ENCODE measurements around the gene TNFAIP3.

The TNFAIP3 gene

DNA sequence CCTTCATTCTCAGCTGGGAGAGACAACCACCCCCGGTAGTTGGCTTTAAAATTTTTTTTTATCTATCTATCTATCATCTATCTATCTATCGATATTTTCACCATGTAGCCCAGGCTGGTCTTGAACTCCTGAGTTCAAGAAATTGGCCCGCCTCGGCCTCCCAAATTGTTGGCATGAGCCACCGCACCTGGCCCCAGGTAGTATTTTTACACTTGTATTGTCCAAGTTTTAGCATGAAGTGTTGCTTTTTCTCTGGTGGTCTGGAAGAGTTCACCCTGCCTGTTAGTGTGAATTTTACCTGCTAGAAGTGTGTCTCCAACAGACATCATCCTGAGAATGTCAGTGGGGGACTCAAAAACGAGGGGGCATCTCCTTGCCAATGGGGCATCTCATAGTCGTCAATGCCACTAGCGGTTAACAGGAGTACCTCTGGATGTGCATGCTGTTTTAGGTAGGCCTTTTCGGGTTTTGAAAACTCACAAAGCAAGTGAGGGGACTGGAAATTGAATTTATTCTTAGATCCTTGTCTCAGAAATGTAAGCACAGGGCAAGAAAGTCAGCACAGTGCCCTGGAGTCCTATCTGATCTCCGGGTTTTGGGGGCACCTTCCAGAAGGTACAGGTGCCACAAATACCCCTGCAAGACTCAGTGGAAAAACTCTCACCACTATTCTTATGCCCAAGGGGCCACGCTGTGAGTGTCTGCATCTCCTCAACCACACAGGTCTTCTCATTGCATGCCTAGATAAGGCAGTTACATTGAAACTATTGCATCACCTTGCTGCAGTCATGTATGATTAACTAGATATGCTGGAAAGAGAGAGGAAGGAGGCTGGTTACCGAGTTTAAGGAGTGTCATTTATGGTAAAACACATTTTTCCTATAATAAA, 37.1 kb downstream of the TNFAIP3 start:
- FAIRE-seq, result no peak

DNA sequence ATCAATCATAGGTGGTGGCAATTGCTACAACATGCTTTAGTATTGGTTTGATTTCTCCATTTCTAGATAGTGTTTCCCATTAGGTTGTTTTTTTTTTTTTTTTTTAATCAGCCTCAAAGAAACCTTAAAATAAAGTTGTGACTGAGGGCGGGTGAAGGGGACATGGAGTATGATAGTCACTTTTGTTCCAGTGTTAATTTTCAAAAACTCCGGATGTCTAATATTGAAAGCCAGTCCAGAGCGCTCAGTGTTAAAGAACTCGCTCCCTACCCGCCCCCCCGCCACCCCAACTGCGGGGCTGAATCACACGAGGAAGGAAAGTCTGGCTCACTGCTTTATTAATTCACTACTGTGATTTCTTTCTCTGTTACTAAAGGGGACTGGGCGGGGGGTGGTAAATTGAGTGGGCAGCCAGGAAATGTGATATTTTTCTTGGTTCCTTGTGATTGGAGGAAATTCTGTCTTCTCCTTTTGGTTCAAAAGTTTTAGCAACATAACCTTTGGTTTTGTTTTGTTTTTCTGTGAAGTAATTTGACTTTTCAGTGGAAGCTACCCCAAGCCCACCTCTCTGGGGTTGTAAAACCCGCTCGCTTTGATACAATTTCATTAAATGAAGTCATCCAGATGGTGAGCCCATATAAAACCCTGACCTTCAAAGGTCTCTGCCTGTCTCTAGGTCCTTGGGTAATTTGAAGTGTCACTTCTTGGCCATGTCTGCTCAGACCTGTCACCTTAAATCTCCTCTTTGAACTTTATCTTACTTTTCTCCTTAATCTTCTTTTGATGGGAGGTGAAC, 38.0 kb downstream of the TNFAIP3 start:
- no peak for FAIRE-seq

DNA sequence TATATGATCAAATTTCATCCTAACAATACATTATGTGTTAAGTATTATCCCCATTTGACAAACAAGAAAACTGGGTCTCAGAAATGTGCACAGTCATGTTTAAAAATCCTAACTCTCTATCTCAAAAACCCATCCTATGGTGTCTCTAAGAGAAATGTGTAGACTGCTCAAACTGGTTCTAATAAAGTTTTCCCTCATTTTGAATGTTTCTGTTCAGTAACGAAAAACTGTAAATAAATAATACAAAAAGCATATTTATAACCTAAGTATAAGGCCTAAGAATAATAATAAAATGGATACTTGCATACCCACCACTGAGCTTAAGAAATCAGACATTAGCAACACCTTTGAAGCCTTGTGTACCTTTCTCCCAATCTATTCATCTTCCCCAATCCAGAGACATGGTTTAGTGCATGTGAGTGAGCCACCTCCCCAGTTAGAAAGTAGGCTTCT, 39.0 kb downstream of the TNFAIP3 start:
- FAIRE-seq, result no peak

DNA sequence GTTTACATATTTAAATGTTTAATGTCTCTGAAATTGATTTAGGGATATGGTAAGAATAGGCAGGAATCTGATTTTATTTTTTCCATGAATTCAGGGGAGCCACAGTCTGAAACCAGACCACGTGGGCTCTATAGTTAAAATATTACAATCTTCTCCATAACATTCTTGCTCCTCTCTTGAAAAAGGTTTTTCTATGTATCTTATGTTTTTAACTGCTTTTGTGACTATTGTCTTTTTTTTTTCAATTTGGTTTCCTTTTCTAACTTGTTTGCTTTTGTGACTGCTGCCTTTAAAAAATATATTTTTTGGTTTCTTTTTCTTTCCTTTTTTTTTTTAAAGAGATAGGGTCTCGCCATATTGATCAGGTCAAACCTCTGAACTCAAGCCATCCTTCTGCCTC, 40.1 kb downstream of the TNFAIP3 start:
- FAIRE-seq, result no peak

DNA sequence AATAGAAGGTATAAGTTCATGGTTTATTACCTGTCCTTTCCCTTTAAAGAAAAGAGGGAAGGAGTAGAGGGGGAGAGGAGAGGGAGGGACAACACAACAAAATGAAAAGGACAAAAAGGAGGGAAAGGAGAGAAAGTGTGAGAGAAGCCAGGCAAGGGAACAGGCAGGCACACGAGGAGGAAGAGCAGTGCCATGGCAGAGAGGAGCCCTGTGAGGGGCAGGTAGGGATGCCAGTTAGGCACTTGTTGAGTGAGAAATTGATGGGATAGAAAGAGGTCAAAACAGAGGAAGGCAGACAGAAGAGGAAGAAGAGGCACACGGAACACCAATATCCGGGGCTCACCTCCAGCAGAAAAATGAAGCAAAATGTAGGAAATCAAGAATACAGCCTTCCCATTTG, 42.5 kb downstream of the TNFAIP3 start:
- no peak for FAIRE-seq

DNA sequence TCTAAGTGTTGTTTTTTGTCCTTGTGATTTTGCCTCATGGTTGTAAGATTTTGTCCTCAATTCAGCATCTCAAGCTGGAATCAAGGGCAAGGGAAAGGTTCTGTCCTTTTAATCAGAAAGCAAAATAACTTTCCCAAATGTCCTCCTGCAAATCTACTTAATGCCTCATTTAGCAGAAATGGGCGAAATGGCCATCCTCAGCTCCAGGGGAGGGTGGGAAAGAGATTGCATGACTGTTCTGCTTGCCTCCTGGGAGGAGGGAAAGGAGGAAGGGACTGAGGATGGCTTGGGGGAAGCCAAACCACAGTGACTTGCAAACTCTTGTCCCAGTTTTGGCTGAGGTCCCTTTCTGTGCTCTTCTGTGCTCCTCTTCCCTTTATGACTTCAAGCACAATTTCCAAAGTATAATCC, 43.4 kb downstream of the TNFAIP3 start:
- no peak for FAIRE-seq

DNA sequence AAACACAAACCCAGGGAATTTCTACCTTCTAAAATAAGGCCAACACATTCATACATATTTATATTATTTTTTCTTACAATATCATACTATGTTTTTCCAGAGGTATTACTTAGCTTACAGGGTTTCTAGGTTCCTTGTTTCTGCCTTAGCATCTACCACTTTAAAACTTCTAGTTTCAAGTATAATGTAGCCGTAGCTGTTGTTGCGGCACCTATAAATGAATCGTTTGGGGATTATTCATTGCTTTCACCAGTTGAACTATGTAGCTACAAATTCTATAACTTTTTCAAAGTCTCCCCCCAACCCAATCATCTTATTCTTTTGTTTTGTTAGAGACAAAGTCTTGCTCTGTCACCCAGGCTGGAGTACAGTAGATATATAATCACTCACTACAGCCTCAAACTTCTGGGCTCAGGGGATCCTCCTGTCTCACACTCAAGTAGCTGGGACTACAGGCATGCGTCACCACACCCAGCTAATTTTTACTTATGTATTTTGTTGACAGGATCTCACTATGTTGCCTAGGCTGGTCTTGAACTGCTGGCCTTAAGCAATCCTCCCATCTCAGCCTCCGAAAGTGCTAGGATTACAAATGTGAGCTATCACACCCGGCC, 43.9 kb downstream of the TNFAIP3 start:
- FAIRE-seq, result no peak

DNA sequence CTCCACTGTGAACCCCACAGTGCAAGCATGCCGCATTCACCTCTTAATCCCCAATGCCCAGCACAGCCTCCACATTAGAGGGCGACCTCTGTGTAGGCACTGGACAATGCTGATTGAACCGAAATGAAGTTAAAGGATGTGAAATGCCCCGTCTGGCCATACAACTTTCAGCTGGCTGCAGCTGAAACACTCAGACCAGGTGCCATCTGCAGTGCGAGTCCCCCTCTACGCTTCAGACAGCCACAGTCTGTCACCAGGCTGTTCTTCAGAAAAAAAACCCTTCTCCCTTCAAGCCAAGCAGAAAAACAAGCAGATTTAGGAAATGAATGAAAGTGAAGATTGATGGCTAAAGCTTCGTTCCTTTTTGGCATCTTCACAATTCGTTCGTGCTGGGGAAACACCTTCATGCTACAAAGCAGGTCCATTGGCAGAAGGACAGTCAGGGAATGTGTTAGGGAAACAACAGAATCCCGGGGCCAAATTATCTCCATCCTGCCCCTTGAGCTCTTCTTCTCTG, 44.7 kb downstream of the TNFAIP3 start:
- no peak for FAIRE-seq

DNA sequence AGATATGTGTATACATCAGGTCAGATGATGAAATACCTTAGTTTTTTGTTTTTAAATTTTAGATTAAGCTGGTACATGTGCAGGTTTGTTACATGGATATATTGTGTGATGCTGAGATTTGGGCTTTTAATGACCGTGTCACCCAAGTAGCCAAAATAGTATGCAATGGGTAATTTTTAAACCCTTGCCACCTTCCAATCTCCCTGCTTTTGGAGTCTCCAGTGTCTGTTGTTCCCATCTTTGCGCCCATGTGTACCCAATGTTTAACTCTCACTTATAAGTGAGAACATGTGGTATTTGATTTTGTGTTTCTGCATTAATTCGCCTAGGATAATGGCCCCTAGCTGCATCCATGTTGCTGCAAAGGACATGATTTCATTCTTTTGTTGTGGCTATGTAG, 45.8 kb downstream of the TNFAIP3 start:
- no peak for FAIRE-seq

DNA sequence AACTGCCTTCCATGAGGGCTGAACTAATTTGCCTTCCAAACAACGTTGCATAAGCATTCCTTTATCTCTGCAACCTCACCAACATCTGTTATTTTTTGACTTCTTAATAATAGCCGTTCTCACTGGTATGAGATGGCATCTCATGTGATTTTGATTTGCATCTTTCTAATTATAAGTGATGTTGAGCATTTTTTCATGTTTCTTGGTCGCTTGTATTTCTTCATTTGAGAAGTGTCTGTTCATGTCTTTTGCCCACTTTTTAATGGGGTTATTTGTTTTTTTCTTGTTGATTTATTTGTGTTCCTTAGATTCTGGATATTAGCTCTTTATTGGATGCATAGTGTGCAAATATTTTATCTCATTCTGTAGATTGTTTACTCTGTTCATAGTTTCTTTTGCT, 46.4 kb downstream of the TNFAIP3 start:
- no peak for FAIRE-seq

DNA sequence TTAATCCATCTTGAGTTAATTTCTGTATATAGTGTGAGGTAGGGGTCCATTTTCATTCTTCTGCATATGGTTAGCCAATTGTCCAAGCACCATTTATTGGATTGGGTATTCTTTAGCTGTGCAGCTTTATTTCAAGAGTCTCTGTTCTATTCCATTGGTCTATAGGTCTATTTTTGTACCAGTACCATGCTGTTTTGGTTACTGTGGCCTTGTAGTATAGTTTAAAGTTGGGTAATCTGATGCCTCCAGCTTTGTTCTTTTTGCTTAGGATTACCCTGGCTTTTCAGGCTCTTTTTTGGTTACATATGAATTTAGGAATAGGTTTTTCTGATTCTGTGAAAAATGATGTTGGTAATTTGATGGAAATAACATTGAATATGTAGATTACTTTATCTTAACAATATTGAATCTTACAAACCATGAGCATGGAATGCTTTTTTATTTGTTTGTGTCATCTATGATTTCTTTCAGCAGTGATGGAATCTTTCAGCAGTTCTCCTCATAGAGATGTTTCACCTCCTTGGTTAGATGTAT, 47.0 kb downstream of the TNFAIP3 start:
- FAIRE-seq, result no peak

DNA sequence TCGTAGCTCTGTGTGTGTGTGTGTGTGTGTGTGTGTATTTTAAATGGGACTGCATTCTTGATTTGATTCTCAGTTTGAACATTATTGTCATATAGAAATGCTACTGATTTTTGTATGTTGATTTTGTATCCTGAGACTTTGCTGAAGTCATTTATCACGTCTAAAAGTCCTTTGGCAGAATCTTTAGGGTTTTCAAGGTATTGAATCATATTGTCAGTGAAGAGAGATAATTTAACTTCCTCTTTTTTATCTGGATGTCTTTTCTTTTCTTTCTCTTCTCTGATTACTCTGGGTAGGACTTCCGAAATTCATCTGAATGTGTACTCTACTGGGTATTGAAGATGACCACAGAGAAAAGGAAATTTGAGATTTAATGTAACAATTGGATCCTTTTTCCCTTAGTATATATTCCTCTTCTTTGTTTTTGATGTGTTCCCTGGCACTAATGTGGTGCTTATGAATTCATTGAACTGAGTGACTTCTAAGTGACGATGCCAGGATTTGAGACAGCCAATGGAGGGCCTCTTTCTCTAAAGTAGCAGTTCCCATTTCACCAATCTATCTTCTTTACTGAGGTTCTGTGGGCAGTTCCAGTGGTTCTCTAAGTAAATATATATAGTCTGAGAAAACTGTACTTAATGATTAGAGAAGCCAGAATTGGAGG, 47.6 kb downstream of the TNFAIP3 start:
- no peak for FAIRE-seq

DNA sequence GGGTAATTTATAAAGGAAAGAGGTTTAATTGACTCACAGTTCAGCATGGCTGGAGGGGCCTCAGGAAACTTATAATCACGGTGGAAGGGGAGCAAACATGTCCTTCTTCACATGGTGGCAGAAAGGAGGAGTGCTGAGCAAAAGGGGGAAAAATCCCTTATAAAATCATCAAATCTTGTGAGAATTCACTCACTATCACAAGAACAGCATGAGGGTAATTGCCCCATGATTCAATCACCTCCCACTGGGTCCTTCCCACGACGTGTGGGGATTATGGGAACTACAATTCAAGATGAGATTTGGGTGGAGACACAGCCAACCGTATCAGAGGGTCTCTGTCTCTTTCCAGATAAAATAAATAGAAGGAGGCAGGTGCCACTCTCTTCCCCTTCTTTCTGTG, 48.7 kb downstream of the TNFAIP3 start:
- no peak for FAIRE-seq

DNA sequence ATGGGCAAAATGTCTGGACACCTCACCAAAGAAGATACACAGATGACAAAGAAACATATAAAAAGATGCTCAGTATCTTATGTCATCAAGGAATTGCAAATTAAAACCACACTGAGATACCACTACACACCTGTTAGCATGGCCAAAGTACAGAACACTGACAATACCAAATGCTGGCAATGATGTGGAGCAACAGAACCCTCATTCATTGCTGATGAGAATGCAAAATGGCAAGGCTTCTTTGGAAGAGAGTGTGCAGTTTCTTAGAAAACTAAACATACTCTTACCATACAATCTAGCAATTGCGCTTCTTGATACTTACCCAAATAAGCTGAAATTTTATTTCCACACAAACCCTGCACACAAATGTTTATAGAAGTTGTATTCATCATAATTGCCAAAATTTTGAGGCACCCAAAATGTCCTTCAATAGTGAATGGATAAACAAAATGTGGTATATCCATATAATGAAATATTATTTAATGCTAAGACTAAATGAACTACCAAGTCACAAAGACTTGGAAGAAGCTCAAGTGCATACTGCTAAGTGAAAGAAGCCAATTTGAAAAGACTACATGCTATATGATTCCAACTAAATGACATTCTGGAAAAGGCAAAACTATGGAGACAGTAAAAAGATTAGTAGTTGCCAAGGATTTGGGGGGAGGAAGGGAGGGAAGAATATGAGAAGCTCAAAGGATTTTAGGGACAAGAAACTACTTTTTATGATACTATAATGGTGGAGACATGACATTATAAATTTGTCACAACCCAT, 50.7 kb downstream of the TNFAIP3 start:
- no peak for FAIRE-seq

DNA sequence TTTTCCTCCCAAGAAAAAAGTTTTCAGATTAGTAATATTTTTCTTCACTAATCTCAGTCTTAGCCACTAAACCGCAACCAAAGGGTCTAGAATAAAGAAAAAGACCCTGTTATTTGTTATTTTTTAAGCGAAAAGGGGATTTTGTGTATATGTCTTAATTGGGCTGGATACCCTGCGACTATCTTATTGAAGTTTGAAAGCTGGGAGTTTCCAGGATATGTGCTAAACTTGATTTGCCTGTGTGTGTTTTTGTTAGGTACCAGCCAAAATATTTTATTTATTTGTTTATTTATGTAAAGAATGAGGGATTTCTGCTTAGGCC, 52.4 kb downstream of the TNFAIP3 start:
- no peak for FAIRE-seq

DNA sequence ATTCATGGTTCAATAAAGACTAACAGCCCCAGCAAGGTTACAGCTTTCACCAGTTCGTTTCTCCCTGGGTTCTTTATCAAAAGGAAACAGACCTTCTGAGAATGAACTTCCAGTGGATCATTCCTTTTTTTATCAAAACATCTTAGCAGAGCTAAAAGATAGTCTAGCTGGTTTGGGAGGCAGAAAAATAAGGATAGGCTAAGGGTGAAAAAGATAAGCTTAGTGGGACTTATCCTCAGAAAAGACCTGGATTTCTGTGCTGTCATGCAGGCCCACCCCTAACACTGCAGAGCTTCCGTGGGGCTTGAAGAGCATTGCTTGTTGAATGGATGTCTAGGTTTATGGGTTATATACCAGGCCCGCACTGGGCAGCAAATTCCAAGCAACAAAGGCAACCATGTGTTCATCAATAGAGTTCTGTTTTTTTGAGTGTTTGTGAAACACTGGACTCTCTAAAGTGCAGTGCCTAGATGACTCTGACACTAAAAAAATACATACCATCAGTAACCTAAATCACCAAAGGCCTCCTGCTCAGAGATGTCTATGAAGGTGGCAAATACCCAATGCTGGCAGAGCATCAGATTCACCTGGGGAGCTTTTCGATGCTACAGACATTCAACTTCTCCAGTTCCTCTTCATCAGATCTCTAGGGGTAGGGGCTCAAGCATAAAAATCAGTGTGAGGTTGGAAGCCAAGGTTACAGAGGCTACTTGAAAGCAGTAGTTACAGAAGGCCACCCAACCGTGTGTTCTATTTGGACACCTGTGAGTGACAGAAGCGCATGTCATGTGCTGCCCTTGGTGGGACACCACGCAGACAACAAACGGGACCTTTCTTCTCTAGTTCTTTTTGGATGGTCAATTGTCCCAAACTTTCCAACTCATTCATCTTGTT, 53.0 kb downstream of the TNFAIP3 start:
- FAIRE-seq, result no peak

DNA sequence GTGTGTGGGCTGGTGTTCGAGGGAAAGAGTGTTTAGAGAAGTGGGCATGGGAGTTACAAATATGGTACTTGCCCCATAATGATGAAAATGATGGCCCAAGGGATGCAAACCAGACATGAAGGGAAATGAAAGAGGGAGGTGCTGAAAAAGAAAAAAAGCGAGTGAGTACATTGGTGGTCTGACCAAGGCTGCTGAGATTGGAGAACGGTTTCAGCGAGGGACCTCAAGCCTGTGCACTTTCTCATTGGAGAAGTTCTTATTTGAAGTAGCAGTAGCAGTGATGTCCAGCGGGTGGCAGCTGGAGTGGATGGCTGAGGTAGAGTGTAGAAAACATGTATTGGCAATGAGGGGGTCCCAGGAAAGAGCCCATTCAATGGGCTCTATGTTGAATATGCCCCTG, 54.8 kb downstream of the TNFAIP3 start:
- FAIRE-seq, result no peak

DNA sequence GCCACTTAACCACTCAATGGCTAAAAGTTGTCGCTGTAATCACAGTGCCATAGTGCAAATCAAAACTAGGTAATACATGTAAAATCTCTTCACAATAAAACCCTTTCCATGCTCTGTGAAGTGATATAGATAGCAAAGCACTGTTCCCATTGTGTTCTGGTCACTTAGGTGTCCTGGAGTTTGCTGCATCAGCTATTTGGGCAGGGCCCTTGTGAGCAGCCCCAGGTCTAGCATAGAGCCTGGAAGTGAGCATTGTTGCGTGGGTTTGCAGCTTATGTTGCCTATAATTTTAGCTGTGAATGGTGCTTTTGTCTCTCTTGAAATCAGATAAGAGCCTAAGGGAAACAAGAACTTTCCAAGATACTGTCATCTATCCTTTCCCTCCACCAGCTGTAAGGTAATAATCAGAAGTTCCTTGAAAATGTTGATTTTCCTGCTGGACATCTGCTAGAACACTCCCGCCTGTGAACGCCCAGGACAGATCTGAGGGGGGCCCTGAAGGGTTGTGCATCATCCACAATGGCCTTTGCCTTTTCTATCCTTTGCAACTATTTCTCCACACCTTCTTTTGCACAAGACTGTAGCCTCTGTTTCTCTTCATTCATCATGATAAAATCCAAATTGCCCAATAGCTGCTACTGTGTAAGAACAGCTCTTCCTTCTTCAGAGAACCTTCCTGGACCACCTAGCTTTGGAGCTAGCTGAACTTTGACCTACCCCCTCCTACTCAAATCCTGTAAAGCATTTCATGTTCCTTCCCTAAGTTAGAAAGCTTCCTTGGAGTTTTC, 57.0 kb downstream of the TNFAIP3 start:
- FAIRE-seq, result no peak

DNA sequence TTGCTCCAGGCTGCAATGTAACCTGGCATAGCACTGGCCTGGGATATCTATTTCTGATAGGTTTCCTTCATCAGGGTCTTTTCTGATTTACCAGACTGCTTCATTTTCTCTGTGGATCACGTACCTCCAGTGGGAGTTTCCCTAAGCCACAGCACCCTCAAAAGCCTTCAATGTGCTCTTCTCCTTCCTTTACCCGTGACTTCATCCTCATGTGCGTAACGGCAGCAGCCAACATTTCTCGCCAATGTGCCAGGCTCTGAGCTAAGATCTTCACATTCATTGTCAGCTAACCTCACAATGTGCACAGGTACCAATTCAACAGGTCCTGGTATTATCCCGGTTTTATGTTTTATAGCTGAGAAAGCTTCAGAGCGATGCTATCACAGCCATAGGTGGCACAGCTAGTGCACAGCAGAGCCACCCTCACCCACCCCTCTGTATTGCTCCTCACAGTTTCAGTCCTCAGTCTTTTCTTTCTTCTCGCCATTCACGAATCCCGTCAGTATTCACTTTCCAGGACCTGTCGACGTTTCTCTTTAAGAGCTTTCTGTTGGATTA, 58.2 kb downstream of the TNFAIP3 start:
- no peak for FAIRE-seq

Data from A204.1 (cell line).